ENCODE measurements around the gene RNF26.

Gene RNF26

DNA sequence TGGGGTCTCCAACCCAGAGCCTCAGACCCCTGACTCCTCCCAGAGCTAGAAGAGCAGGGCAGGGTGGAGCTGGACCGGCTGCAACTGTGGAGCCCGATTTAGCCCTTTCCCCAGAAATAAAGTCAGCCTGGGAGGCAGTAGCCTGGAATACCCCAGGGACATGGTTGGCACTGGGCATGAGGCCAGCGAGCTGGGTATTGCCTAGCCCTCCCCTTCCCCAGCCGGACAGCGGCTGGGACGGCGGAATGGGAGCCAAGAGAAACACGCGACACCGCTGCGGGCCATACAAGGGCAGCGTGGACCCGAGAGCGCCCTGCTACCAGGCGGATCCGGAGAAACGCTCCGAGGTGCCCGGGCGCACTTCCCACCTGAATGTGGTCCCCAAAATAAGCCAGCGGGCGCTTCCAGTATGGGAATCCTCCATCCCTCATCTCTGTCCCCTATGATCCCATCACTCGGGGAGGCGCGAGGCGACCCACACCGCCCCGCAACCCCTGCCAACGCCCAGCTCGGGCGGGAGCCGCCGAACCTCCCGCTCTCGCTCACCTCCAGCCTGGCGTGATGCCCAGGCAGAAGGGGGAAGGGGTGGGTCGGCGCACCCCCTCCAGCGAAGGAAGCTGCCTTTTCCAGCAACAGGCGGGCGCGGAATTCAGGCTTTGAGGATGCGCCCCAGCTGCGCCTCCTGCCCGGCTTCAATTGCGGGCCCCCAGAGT lies 18.2 kb upstream of the RNF26 start:
- no peak for DNase-seq (ENCODE audit: low read depth)

DNA sequence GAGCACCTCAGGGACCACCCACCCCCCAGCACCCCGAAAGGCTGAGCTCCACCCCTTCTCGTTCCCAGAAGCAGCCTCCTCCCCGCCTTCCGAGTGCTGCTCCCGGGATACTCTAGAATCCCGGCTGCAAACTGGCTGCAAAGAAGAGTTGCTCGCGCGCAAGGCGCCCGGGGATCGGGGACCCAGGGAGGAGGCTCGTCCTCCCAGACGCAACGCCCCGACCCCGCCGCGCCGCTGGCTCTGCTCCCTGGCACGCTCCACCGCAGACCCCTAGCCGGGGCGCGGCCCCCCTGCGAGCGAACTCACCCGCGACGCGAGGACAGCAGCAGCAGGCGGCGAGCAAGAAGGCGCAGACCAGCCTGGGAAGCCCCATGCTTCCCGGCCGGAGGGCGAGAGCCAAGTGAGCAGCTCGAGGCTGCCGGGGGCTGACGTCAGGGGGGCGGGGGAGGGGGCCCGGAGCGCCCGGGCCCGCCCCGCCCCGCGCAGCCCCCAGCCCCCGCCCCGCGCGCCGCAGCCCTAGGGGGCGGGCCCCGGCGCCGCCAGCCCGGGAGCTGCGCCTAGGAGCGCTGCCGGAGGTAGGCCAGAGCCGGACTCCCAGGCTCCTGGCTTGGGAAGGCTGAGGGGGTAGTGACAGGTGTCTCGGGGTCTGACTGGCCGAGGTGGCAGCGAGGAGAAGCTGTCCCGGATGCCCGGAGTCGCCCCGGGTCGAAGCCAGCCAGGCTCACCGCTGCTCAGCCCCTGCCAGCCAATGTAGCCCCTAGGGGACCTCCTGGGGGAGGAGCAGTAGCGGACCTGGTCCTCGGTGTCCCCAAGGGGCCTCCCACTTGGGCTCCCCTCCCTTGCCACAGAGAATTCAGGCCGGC lies 17.4 kb upstream of the RNF26 start, which contains the start of gene MCAM:
Gene MCAM, minus strand, starts transcription at position 402 of the 863 bp plus-strand sequence. Its CDS starts 29 bp downstream, at position 373.
- DNase-seq (ENCODE audit: low read depth) = no peak

DNA sequence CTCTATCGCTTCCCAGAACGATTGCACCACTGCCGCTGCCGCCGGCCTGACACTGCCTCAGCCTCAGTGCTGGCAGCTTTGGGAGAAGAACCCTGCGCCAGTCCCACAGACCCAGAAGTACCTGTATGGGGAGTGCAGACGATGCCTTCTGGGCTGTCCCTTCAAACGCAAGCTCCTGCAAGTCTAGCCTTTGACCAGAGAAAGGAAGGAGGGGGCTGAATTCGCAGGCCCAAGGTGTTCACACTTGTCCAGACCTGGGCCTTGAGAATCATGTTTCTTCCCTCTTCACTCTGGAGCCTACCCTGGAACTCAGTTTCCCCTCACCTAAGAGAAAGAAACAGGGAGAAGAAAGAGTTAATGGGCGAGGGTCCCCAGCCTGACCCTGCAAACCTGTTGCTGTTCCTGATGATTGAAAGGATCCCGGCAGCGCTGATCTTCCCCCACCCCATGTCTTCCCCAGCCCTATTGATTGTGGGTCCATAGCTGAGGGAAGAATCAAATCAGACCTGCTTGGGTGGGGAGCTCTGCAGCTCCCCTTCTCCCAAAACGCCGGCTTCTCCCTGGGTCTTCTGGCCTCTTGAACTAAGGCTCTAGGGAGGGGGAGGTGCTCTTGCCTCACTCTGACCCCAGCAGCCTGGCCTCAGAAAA lies 16.6 kb upstream of the RNF26 start:
- DNase-seq (ENCODE audit: low read depth) = no peak

DNA sequence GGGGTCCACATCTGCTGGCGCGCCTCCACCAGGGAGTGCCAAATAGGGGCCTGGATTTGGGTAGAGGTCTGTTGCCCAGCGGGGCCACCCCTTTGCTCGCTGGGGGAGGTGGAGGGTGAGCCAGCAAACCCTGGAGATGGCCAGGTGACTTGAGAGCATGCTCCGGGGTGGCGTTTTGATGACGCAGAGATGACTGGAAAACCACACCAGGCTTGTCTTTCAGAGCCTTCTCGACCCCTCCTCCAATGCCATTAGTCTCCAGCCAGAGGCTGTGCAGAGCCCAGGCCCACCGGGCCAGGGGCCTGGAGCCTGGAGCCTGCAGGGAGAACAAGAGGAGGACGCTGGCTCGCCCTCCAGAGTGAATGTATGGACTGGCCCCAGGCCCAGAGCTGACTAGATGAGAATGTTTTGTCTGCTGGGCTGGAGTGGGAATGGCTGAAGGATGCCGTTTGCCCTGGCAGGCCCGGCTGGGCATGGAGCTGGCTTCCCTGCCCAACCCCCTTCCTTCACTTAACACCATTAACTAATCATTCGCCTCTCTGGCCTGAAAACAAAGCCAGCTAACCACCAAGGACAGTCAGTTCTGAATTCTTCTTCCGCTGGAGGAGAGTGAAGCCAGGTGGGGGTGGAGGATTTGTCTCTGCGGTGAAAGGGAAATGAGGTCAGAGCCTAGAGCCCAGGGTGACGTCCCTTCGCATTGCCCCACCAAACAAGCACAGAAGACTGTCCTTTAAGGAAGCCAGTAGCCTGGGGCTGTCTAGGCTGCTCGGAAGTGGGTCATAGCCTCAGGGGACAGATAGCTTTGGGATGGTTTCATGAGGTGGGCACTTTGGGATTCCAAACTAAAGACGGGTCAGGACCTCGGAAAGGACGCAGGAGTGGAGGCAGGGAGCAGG lies 15.8 kb upstream of the RNF26 start:
- DNase-seq (ENCODE audit: low read depth) = no peak

DNA sequence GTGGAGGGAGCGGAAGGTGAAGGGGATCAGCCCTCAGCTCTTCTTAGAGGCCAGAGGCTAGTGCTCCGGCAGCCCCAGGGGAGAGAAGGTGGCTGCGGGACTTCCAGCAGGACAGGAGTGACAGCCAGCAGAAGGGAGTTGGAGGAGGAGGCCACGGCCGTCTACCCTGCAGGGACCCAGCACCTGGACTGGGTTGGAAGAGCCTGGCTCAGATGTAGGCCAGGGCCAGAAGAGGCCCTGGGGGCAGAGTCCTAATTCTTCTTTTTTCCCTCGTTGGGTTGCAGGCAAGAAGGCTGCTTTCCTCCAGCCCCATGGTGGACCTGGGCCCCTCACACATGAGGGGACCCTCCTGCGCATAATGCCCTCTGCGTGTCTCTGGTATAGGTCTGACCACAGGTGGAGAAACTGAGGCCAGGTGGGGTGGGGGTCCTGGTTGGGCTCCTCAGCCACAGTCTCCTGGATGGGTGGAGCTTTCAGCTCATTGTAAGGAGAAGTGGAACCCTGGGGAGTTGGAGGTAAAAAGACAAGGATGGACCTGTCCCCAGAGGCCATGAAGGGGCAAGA lies 15.1 kb upstream of the RNF26 start:
- no peak for DNase-seq (ENCODE audit: low read depth)

DNA sequence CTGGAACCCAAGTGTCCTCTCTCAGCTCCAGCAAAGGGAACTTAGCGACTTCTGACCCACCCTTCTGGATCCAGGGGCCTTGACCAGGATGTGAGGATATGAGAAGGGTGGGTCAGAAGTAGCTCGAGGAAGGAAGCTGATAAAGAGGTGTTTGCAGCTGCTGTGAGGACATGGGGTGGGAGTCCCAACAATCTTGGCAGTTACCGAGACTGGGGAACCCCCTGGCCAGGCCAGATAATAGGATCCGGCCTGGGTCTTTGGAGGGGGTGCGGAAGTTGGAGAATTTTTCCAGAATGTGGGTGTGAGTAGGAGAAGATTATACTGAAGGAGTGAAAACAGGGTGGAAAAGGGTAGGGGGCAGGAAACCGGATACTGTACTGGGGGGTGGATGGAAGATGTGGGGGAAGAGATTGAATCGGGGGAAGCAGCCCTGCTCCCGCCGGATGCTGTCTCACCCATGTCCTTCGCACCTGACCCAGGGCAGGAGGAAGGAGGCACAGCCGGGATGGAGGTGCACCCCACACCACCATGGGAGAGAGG lies 14.6 kb upstream of the RNF26 start:
- no peak for DNase-seq (ENCODE audit: low read depth)

DNA sequence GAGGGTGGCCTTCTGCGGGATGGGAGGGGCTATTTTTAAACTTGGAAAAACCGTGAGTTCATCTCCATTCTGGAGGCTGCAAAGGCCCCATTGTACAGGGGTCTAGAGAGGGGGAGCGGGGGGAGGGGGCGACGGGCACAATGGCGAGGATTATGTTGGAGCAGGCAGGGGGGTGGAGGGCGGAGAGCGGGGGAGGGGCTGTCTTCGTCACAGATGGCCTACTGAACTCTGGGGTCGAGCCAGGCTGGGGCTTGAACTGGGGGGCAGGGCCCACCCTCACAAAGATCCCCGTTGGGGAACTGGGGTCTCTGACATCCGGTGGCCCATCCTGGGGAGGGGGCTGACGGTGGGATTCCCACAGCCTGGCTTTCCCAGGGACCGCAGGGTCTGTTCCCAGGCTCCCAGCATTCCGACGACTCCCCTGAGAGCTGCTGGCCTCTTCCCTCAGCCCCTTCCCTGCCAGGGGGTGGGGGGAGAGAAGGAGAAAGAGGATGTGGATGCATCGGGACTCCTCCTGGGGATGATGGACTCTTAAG lies 14.0 kb upstream of the RNF26 start:
- no peak for DNase-seq (ENCODE audit: low read depth)

DNA sequence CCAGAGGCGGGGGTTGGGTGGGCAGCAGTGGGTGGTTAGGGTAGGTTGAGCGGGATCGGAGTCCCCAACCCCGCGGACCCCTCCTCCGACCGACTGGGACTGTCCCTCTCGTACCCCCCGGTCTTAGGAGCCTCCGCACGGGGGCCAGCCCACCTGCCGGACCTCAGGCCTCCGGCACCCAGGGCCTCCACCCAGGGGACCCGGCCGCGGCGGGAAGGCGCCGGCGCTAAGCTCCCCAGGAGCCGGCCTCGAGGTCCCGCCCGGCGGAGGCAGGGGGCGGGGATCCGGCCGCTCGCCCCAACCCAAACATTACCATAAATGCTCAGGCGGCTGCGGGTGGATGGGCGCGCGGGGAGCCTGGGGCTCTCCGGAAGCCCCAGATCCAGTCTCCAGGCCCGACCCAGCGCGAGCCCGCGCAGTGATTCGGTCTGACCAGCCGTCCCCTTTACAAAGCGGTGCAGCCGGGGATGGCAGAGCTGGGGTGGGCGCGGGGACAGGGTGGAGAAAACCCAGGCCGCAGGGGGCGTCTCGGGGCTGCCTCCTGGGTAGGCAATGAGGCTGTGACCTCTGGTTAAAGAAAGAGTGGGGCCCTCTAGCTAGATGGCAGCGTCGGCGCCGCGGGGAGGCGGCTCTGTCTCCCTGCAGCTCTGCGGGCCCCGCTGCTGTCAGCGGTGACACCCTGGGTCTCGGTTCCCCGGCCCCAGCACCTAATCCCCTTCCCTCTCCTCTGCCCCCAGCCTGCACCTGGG lies 13.4 kb upstream of the RNF26 start:
- DNase-seq (ENCODE audit: low read depth) = no peak

DNA sequence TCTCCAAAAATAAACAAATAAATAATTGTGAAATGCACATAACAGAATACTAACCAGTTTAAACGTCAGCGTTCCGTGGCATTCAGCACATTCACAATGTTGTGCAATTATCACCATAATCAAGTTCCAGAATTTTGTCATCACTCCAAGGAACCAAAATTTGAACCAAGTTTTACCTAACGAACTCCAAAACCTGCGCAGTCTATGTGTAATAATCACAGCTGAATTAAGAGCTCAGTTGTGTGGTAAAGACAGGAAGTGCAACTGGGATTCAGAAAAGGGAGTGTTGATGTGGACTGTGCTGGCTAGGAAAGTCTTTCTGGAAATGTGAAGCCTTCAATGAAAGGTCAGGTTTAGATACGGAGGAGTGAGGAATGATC lies 12.0 kb upstream of the RNF26 start:
- no peak for DNase-seq (ENCODE audit: low read depth)

DNA sequence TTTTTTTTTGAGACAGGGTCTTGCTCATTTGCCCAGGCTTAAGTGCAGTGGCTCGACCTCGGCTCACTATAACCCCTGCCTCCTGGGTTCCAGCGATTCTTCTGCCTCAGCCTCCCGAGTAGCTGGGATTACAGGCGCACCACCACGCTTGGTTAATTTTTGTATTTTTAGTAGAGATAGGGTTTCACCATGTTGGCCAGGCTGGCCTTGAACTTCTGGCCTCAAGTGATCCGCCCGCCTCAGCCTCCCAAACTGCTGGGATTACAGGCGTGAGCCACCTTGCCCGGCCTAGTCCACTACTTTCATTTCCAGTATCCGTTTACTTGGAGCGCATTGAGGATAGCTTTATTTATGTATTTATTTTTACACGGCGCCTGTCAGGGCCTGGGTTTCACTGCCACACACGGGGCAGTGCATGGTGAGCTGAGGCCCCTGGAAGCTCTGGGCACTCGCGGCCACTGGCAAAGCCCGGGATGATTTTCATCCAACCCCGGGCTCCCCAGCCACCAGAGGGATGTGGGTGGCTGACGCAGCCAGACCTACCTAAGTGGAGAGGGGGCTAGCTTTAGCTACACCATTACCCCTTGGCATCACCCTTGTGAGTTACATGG lies 11.3 kb upstream of the RNF26 start:
- no peak for DNase-seq (ENCODE audit: low read depth)

DNA sequence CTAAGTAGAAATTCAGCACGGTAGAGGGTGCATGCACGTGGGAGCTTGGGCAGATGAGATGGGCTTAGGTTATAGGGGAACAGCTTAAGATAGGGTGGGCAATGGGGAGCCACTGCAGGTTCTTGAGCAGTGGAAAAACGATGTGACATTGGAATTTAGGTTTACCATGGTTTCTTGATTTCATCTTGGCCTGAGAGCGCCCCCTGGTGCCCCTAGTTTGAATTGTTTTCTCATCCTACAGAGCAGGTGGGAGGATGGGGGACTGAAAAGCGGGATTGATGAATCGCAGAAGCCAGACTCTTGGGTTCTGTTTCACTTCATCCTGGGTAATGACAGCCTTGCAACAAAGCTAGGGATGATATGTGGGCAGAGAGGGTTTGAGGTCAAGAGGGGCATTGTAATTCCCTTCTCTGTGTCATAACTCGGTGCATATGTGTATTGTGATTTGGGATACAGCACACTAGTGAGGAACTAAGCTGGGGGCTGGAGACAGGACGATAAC lies 10.7 kb upstream of the RNF26 start:
- DNase-seq (ENCODE audit: low read depth) = no peak

DNA sequence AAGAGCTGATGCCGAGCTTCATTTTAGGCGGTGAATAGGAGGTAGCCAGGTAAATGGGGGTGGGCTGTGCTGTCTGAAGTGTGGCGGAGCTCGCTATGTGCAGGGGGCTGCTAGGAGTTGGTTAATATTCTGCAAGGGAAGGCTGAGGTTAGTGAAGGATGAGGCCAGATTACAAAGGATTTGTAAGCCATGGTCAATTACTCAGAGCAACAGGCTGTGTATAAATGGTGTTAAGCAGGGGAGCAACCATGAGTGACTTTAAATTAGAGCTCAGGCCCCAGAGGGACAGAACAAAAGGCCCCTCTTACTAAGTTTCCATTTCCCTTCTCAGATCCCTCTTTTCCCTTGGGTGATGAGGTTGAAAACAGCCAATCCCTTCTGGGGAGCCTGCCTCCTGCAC lies 10.1 kb upstream of the RNF26 start:
- no peak for DNase-seq (ENCODE audit: low read depth)

DNA sequence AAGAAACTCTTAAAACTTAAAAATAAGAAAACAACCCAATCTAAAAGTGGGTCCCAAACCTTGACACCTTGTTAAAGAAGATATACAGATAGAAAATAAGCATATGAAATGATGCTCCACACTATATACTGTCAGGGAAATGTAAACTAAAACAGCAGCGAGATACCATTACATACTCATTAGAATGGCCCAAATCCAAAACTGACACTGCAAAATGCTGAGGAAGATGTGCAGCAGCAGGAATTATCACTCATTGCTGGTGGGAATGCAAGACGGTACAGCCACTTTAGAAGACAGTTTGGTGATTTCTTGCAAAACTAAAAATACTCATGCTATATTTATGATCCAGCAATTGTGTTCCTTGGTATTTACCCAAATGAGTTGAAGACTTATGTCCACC lies 5.0 kb upstream of the RNF26 start:
- DNase-seq (ENCODE audit: low read depth) = no peak

DNA sequence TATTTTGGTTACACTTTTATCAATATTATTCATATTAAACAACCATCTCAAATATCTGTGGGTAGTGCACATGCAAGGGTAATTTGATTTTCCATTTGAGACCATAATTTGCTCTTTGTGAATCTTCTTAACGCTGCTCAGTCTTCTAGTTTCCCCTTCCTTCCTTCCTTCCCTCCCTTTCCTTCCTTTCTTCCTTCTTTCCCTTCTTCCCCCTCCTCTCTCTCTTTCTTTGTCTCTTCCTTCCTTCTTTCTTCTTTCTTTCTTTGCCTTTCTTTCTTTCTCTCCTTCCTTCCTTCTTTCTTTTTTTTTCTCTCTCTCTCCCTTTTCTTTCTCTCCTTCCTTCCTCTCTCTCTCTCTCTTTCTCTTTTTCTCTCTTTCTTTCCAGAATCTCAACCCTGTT lies 4.1 kb upstream of the RNF26 start:
- no peak for DNase-seq (ENCODE audit: low read depth)

DNA sequence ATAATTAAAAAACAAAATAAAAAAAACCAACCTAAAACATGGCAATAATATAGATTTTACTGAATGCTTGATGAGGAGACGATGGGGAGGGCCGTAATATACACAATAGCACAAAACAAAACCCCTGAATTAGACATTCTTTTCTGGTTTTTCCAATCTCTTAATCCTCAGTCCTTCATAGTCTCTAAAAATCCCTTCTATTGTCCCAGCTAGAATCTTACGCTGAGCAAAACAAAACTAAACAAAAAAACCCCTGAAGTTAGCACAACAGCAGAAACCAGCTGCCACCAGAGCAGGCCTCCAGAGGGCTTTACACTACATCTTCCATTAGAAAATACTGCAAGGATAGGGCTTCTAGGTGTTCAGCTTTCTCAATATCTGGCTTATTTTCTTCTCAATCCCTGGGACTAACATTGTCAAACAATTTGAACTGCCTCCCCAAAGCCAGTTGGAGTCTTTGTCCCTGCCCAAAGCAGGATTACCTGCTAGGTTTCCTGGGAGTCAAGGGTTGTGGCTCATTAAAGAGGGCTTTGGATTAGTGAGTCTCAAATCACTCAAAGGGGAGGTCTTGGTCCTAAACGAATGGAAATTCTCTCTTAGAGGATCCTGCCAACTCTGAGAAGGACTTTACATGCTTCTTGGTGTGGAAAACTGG lies 2.1 kb upstream of the RNF26 start:
- DNase-seq (ENCODE audit: low read depth) = no peak

DNA sequence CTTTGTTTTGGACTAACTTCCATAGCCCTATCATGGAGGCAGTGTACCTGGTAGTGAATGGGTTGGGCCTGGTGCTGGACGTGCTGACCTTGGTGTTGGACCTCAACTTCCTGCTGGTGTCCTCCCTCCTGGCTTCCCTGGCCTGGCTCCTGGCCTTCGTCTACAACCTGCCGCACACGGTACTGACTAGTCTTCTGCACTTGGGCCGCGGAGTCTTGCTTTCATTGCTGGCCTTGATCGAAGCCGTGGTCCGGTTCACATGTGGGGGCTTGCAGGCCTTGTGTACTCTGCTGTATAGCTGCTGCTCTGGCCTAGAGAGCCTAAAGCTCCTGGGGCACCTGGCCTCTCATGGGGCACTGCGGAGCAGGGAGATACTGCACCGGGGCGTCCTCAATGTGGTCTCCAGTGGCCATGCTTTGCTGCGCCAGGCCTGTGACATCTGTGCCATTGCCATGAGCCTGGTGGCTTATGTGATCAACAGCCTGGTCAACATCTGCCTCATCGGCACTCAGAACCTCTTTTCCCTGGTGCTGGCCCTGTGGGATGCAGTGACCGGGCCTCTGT lies 846 bp downstream of the RNF26 start:
- DNase-seq (ENCODE audit: low read depth) = no peak

DNA sequence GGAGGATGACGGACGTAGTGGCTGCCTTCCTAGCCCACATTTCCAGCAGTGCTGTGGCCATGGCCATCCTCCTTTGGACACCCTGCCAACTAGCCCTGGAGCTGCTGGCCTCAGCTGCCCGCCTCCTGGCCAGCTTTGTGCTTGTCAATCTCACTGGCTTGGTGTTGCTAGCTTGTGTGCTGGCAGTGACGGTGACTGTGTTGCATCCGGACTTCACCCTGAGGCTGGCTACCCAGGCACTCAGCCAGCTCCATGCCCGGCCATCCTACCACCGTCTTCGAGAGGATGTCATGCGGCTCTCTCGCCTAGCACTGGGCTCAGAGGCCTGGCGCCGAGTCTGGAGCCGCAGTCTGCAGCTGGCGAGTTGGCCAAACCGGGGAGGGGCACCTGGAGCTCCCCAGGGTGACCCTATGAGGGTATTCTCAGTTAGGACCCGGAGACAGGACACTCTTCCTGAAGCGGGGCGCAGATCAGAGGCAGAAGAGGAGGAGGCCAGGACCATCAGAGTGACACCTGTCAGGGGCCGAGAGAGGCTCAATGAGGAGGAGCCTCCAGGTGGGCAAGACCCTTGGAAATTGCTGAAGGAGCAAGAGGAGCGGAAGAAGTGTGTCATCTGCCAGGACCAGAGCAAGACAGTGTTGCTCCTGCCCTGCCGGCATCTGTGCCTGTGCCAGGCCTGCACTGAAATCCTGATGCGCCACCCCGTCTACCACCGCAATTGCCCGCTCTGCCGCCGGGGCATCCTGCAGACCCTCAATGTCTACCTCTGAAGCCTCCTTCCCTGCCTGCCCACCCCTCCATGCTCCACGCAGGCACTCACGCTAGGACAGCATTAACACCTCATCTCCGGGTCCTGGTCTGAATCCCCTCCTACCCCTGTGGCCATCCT lies 1.6 kb downstream of the RNF26 start:
- DNase-seq (ENCODE audit: low read depth) = no peak
